GM06990 (cell line): ENCODE data around the gene NMD3.

ENCODE experiments used
- DNase-seq: peaks from one replicate; pipeline ENCODE4 v3.0.0-alpha.2; 2011; ENCODE audit not compliant: insufficient read length; ENCODE audit errors: extremely low read depth
- H3K27me3 ChIP-seq: replicated peaks from 2 replicates; pipeline ENCODE4 v1.6.0; 2011; ENCODE audit warnings: low read length; ENCODE audit not compliant: control insufficient read depth, insufficient read depth
- H3K36me3 ChIP-seq: 2 replicates; pipeline ENCODE4 v1.5.1; 2011; ENCODE audit warnings: low read length; ENCODE audit not compliant: control insufficient read depth, insufficient read depth
- H3K4me3 ChIP-seq: replicated peaks from 2 replicates; pipeline ENCODE4 v1.5.1; 2011; ENCODE audit warnings: low read depth, mild to moderate bottlenecking, control low read depth, low read length
- TF ChIP-seq, protein P1 (sequence below): IDR thresholded peaks from 2 replicates; pipeline ENCODE4 v1.5.1; 2011; ENCODE audit warnings: low read length, control low read depth, mild to moderate bottlenecking, inconsistent platforms; ENCODE audit not compliant: insufficient read depth, poor library complexity, severe bottlenecking

Gene NMD3

DNA sequence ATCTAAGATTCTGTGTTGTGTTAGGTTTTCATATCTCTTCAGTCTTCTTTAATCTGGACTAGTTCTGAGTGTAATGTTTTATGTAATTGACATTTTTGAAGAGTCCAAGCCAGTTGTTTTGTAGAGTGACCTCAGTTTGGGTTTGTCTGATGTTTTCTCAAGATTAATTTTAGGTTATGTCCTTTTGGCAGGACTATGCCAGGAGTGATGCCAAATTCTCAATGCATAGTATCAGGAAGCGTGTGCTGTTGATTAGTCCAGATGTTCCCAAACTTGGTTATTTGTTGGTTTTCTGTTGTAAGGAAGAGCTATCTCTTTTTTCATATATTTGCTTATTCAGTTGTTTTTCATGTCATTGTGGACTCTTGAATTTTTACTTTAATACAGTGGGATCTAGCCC, 32.6 kb downstream of the NMD3 start:
- TF ChIP-seq, protein P1, sequence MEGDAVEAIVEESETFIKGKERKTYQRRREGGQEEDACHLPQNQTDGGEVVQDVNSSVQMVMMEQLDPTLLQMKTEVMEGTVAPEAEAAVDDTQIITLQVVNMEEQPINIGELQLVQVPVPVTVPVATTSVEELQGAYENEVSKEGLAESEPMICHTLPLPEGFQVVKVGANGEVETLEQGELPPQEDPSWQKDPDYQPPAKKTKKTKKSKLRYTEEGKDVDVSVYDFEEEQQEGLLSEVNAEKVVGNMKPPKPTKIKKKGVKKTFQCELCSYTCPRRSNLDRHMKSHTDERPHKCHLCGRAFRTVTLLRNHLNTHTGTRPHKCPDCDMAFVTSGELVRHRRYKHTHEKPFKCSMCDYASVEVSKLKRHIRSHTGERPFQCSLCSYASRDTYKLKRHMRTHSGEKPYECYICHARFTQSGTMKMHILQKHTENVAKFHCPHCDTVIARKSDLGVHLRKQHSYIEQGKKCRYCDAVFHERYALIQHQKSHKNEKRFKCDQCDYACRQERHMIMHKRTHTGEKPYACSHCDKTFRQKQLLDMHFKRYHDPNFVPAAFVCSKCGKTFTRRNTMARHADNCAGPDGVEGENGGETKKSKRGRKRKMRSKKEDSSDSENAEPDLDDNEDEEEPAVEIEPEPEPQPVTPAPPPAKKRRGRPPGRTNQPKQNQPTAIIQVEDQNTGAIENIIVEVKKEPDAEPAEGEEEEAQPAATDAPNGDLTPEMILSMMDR = no peak
- no peak for DNase-seq
- no peaks in the 10 kb centered on the region for H3K27me3 ChIP-seq
- no peak overlapping the region for H3K4me3 ChIP-seq
- peaks cover 5% of the 10 kb centered on the region for H3K36me3 ChIP-seq

DNA sequence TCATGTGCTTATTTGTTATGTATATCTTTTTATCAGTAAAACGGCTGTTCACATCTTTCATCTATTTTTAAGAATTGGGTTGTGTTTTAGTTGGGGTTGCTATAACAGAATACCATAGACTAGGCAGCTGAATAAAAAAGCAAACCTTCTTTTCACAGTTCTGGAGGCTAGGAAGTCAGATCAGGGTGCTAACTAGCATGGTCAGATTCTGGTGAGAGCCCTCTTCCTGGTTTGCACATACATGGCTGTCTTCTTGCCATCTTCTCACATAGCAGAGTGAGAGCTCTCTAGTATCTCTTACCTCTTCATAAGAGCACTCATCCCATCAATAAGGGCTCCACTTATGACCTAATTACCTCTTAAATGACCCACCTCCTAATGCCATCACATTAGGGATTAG, 33.8 kb downstream of the NMD3 start:
- Histone ChIP-seq H3K4me3 (no peak overlapping the region), H3K27me3 (no peaks in the 10 kb centered on the region), H3K36me3 (peaks cover 5% of the 10 kb centered on the region)
- TF ChIP-seq, protein P1 = no peak
- DNase-seq = no peak

DNA sequence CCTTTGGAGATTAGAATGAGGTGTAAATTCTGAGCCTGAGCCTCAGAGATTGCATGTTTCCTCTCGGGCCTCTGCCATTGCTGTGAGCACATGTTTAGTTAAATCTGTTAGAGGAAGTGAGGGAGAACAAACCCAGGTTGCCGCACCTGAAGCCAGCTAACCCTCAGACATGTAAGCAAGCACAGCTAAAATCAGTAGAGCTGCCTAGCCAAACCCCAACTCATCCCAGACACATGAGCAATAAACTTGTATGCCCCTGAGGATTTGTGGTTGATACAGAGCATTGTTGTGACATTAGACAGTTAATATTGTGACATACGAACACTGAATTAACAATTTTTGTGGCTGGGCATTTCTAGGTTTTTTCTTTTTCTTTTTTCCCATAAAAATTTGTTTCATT, 41.9 kb downstream of the NMD3 start:
- H3K36me3 ChIP-seq = no peaks in the 10 kb centered on the region
- no peaks in the 10 kb centered on the region for H3K27me3 ChIP-seq
- H3K4me3 ChIP-seq = no peak overlapping the region
- DNase-seq = no peak
- TF ChIP-seq, protein P1 = no peak

- no peaks in the 10 kb centered on the region for H3K27me3 ChIP-seq
- no peaks in the 10 kb centered on the region for H3K36me3 ChIP-seq
- TF ChIP-seq, protein P1 = no peak
- H3K4me3 ChIP-seq = no peak overlapping the region
- DNase-seq = no peak
Observed at GRCh38 chr3:161264852-161265251, 43.7 kb downstream of the NMD3 start.

- Histone ChIP-seq H3K36me3 (no peaks in the 10 kb centered on the region), H3K27me3 (no peaks in the 10 kb centered on the region), H3K4me3 (no peak overlapping the region)
- DNase-seq = no peak
- TF ChIP-seq, protein P1 = no peak
Observed at GRCh38 chr3:161265916-161266571, 44.9 kb downstream of the NMD3 start.

DNA sequence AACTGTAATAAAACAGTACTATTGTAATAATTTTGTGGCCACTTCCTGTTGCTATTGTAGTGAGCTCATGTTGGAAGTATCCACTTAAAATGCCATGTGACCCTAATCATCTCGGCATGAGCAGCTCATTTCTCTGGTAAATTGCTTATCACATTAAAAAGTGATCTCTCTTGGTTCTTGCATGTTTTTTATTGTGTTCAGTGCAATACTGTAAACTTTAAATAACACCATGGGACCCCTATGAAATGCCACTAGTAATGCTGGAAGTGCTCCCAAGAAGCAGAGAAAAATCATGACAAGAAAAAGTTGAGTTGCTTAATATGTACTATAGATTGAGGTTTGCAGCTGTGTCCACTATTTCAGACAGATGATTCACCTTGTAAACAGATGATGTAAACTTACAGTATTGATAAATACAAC, 45.6 kb downstream of the NMD3 start:
- TF ChIP-seq, protein P1 = no peak
- no peak for DNase-seq
- Histone ChIP-seq H3K27me3 (no peaks in the 10 kb centered on the region), H3K36me3 (no peaks in the 10 kb centered on the region), H3K4me3 (no peak overlapping the region)
